B cell (primary cell): ENCODE results near the gene PSORS1C1. TPM values are rescaled to one million over a fixed set of nuclear protein-coding genes. Genes with fewer than 3 reads are reported as not detected.

Source experiments
- ATAC-seq: fragments of 200-7000 bp; cut with Tn5 transposase; one replicate; pipeline ENCODE4 v1.10.0; 2021; ENCODE audit warnings: low read depth, mild to moderate bottlenecking, moderate number of reproducible peaks, moderate library complexity
- CTCF ChIA-PET: fragments of 350-600 bp; sonication (Branson Sonifier 250); formaldehyde crosslinking; loops from one replicate; lab custom pipeline; 2021; ENCODE audit warnings: antibody characterized with exemption, inconsistent platforms; lab: Charles Lee
- POLR2A ChIA-PET: fragments of 350-600 bp; sonication (Branson Sonifier 250); formaldehyde crosslinking; loops from one replicate; lab custom pipeline; 2021; ENCODE audit warnings: antibody characterized with exemption; lab: Charles Lee
- DNase-seq: peaks from one replicate; pipeline ENCODE4 v3.0.0; 2013
- H2AFZ ChIP-seq: 2 replicates; pipeline ENCODE4 v1.6.1; 2012; ENCODE audit warnings: mild to moderate bottlenecking, low read depth, low read length; ENCODE audit not compliant: insufficient read depth, poor library complexity, severe bottlenecking
- H3K27ac ChIP-seq, 2 donors: 1 replicate in 1 of 2; 2 replicates in 1 of 2; pipeline ENCODE4 v1.5.1; 2012 to 2013; ENCODE audit warnings: low read length in 2 of 2, mild to moderate bottlenecking in 2 of 2, moderate library complexity in 1 of 2
- H3K27me3 ChIP-seq, 4 experiments: fragments of 200-600 bp in 1 of 4; sonication (generic) in 1 of 4; replicated peaks in 1 of 4; 1 replicate in 2 of 4; 2 replicates in 2 of 4; pipeline versions ENCODE4 v1.6.1 to v1.7.0; 2013 to 2016; ENCODE audit warnings: low read length in 3 of 4, mild to moderate bottlenecking in 2 of 4, mixed read lengths in 1 of 4, moderate library complexity in 1 of 4; ENCODE audit not compliant: insufficient read depth in 4 of 4, control insufficient read depth in 3 of 4; ENCODE audit errors: control extremely low read depth in 1 of 4
- H3K36me3 ChIP-seq, 2 experiments: replicated peaks in 1 of 2; 1 replicate in 1 of 2; 2 replicates in 1 of 2; pipeline versions ENCODE4 v1.6.1 to v1.7.1; 2013; ENCODE audit warnings: low read length in 1 of 2; ENCODE audit not compliant: insufficient read depth in 2 of 2, control insufficient read depth in 1 of 2; ENCODE audit errors: control extremely low read depth in 1 of 2, extremely low read depth in 1 of 2
- H3K4me1 ChIP-seq, 2 donors: fragments of 200-600 bp in 1 of 2; sonication (generic) in 1 of 2; 1 replicate in 1 of 2; 2 replicates in 1 of 2; pipeline versions ENCODE4 v1.5.1 to v1.6.1; 2013 to 2017; ENCODE audit warnings: low read length in 2 of 2; ENCODE audit not compliant: control insufficient read depth in 2 of 2, insufficient read depth in 2 of 2
- H3K4me2 ChIP-seq: replicated peaks from 2 replicates; pipeline ENCODE3; 2012; ENCODE audit warnings: mild to moderate bottlenecking, low read depth, low read length; ENCODE audit not compliant: poor library complexity, severe bottlenecking
- H3K4me3 ChIP-seq, 5 experiments: fragments of 200-600 bp in 1 of 5; sonication (generic) in 1 of 5; 1 replicate in 3 of 5; 2 replicates in 2 of 5; pipeline versions ENCODE4 v1.5.1 to v1.7.0; 2011 to 2016; ENCODE audit warnings: low read length in 4 of 5, mild to moderate bottlenecking in 4 of 5, low read depth in 2 of 5, control low read depth in 1 of 5, moderate library complexity in 1 of 5; ENCODE audit not compliant: insufficient read depth in 1 of 5; ENCODE audit errors: control extremely low read depth in 1 of 5, extremely low read depth in 1 of 5
- H3K79me2 ChIP-seq: fragments of 200-600 bp; sonication (generic); one replicate; pipeline ENCODE4 v1.6.0; 2016; ENCODE audit warnings: low read length; ENCODE audit not compliant: control insufficient read depth, insufficient read depth
- H3K9ac ChIP-seq: fragments of 200-600 bp; sonication (generic); 2 replicates; pipeline ENCODE4 v1.6.1; 2017; ENCODE audit warnings: mild to moderate bottlenecking, low read length, moderate library complexity
- H3K9me3 ChIP-seq, 3 donors: one replicate each; pipeline versions ENCODE4 v1.6.1 to v1.7.1; 2013; ENCODE audit warnings: low read length in 2 of 3; ENCODE audit not compliant: control insufficient read depth in 2 of 3, insufficient read depth in 1 of 3; ENCODE audit errors: control extremely low read depth in 1 of 3
- H4K20me1 ChIP-seq: 2 replicates; pipeline ENCODE4 v1.6.0; 2012; ENCODE audit warnings: mild to moderate bottlenecking, low read length; ENCODE audit not compliant: insufficient read depth, control insufficient read depth, poor library complexity, severe bottlenecking
- H3K27ac Mint-ChIP-seq: one replicate; pipeline ENCODE4 v1.8.0; 2021; ENCODE audit warnings: mixed read lengths
- H3K27me3 Mint-ChIP-seq: one replicate; pipeline ENCODE4 v1.8.0; 2021; ENCODE audit warnings: mixed read lengths
- H3K4me1 Mint-ChIP-seq: one replicate; pipeline ENCODE4 v1.8.0; 2021; ENCODE audit warnings: mixed read lengths
- H3K4me3 Mint-ChIP-seq: one replicate; pipeline ENCODE4 v1.8.0; 2021; ENCODE audit warnings: mixed read lengths
- H3K9me3 Mint-ChIP-seq: one replicate; pipeline ENCODE4 v1.8.0; 2022; ENCODE audit warnings: mixed read lengths; ENCODE audit not compliant: insufficient read depth
- EZH2 ChIP-seq: IDR thresholded peaks from 2 replicates; pipeline ENCODE4 v1.6.1; 2012; ENCODE audit warnings: borderline replicate concordance, low read depth, mild to moderate bottlenecking, moderate library complexity, low read length; ENCODE audit not compliant: insufficient read depth, poor library complexity, severe bottlenecking
- WGBS: methylation state at CpG from one replicate; pipeline ENCODE4 v1.1.5; 2013; ENCODE audit warnings: missing lambda C conversion rate; ENCODE audit not compliant: insufficient coverage; 5-methylcytosine and 5-hydroxymethylcytosine counted together
- intact Hi-C: fragments of 100-400 bp; cut with micrococcal nuclease; formaldehyde crosslinking; loops from one replicate; pipeline ENCODE4 v1.10.0; 2022
- polyA plus RNA-seq: library from polyadenylated mRNA; depleted of rRNA; stranded (reverse); fragments of >200 nt; gene quantifications from 2 replicates; pipeline ENCODE4 v1.2.3, GENCODE V29; 2012
- total RNA-seq, 2 donors: library from RNA; stranded (reverse); fragments of 120-200 nt in 1 of 2; gene quantifications; 1 replicate in 1 of 2; 2 replicates in 1 of 2; pipeline versions ENCODE4 v1.2.3 to v1.2.4, GENCODE V29; 2013 to 2022
- TF ChIP-seq, protein P1 (sequence below): fragments of 200-600 bp; IDR thresholded peaks from one replicate; pipeline ENCODE4 v1.8.0; 2022; ENCODE audit warnings: antibody characterized with exemption, mild to moderate bottlenecking

PSORS1C1 gene
- total and polyA plus RNA-seq, 2 donors (not counting 1 experiment from before 2014, with no cell fraction given), result not detected

DNA sequence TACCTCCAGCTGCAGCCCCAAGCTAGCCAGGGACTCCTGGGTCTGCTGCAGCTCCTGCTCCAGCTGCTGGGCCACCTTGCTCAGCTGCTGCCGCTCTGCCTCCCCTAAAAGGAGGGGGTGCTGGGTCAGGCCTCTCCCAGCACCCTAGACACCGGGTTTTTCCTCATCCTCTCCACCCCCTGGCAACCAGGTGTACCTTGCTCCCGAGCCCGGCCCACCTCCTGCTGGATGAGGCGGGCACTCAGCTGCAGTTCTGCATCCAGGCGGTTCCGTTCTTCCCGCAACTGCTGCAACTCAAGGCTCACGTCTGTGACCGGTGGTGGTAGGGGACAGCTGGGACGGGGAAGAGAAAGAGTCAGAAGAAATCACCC lies 30.4 kb downstream of the PSORS1C1 start:
- POLR2A ChIA-PET, result interaction anchor here (1.3 kb wide), 1 partner anchor 13 kb away, joined by 3 read pairs; the partner anchor contains the start of gene CCHCR1
- H3K9me3 Mint-ChIP-seq, result no peaks in the 10 kb centered on the region
- Histone ChIP-seq H3K4me3 (no peak overlapping the region), H3K79me2 (no peaks in the 10 kb centered on the region), H3K4me1 (no peaks in the 10 kb centered on the region), H2AFZ (no peak overlapping the region), H4K20me1 (no peaks in the 10 kb centered on the region), H3K36me3 (peaks cover 0 to 15% of the 10 kb centered on the region in 2 experiments), H3K27me3 (no peaks in the 10 kb centered on the region), H3K9ac (no peak overlapping the region), H3K27ac (no peak overlapping the region), H3K4me2 (no peak overlapping the region), H3K9me3 (no peaks in the 10 kb centered on the region)
- peaks cover 3% of the 10 kb centered on the region for H3K4me1 Mint-ChIP-seq
- CTCF ChIA-PET, result interaction anchor here (1.3 to 5.3 kb wide), 3 partner anchors 9 to 222 kb away, joined by 4 to 24 read pairs (median 5); partner anchors contain the start of genes CCHCR1 and TCF19
- H3K4me3 Mint-ChIP-seq, result no peak overlapping the region
- intact Hi-C loops, result no loop called here
- ATAC-seq (no peak), DNase-seq (no peak)
- 83% methylated on average over 5 of the region's 11 CpGs for WGBS
- no peak overlapping the region for H3K27ac Mint-ChIP-seq
- no peaks in the 10 kb centered on the region for H3K27me3 Mint-ChIP-seq
- TF ChIP-seq, protein P1, sequence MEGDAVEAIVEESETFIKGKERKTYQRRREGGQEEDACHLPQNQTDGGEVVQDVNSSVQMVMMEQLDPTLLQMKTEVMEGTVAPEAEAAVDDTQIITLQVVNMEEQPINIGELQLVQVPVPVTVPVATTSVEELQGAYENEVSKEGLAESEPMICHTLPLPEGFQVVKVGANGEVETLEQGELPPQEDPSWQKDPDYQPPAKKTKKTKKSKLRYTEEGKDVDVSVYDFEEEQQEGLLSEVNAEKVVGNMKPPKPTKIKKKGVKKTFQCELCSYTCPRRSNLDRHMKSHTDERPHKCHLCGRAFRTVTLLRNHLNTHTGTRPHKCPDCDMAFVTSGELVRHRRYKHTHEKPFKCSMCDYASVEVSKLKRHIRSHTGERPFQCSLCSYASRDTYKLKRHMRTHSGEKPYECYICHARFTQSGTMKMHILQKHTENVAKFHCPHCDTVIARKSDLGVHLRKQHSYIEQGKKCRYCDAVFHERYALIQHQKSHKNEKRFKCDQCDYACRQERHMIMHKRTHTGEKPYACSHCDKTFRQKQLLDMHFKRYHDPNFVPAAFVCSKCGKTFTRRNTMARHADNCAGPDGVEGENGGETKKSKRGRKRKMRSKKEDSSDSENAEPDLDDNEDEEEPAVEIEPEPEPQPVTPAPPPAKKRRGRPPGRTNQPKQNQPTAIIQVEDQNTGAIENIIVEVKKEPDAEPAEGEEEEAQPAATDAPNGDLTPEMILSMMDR, result no peak
- TF ChIP-seq EZH2, result no peak

DNA sequence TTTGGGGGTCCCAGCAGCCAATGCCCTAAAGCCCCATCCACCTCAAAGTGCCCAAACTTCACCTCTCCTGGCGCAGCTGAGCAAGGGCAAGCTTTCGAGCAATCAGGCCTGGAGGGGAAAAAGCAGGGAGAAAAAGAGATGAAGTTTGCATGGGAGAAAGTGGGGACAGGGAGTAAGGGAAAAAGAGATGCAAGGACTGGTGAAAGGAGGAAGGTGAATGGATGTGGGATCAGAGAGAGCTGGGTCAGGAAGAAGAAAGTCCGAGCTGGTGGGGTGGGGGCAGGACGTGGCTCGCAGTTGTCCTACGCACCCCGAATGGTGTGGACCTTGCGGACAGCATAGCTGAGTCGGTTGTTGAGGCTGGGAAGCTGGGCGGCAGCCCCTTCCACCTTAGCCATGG lies 30.8 kb downstream of the PSORS1C1 start:
- DNase-seq (no peak), ATAC-seq (no peak)
- peaks cover 0 to 18% of the 10 kb centered on the region in 2 experiments for H3K36me3 ChIP-seq
- H3K9ac ChIP-seq, result no peak overlapping the region
- H3K27ac Mint-ChIP-seq, result no peak overlapping the region
- H3K4me1 Mint-ChIP-seq, result peaks cover 3% of the 10 kb centered on the region
- H3K4me3 ChIP-seq, result no peak overlapping the region
- 98% methylated on average over 9 of the region's 10 CpGs for WGBS
- no peaks in the 10 kb centered on the region for H3K27me3 ChIP-seq
- no peak overlapping the region for H3K4me2 ChIP-seq
- no peaks in the 10 kb centered on the region for H3K9me3 ChIP-seq
- H3K4me3 Mint-ChIP-seq, result no peak overlapping the region
- no peaks in the 10 kb centered on the region for H3K79me2 ChIP-seq
- H3K27ac ChIP-seq, result no peak overlapping the region
- H3K4me1 ChIP-seq, result no peaks in the 10 kb centered on the region
- no peaks in the 10 kb centered on the region for H4K20me1 ChIP-seq
- intact Hi-C loops, result no loop called here
- no peak overlapping the region for H2AFZ ChIP-seq
- POLR2A ChIA-PET, result interaction anchor here (0.6 to 1.3 kb wide), 2 partner anchors 12 to 47 kb away, joined by 3 to 10 read pairs; partner anchors contain the start of gene CCHCR1
- CTCF ChIA-PET, result interaction anchor here (1.5 to 5.3 kb wide), 2 partner anchors 13 to 222 kb away, joined by 4 to 24 read pairs; partner anchors contain the start of genes CCHCR1 and TCF19
- no peaks in the 10 kb centered on the region for H3K27me3 Mint-ChIP-seq
- no peaks in the 10 kb centered on the region for H3K9me3 Mint-ChIP-seq
- TF ChIP-seq EZH2, result no peak
- TF ChIP-seq, protein P1, result no peak
